ENCODE data around the gene KAT2A.

DNA sequence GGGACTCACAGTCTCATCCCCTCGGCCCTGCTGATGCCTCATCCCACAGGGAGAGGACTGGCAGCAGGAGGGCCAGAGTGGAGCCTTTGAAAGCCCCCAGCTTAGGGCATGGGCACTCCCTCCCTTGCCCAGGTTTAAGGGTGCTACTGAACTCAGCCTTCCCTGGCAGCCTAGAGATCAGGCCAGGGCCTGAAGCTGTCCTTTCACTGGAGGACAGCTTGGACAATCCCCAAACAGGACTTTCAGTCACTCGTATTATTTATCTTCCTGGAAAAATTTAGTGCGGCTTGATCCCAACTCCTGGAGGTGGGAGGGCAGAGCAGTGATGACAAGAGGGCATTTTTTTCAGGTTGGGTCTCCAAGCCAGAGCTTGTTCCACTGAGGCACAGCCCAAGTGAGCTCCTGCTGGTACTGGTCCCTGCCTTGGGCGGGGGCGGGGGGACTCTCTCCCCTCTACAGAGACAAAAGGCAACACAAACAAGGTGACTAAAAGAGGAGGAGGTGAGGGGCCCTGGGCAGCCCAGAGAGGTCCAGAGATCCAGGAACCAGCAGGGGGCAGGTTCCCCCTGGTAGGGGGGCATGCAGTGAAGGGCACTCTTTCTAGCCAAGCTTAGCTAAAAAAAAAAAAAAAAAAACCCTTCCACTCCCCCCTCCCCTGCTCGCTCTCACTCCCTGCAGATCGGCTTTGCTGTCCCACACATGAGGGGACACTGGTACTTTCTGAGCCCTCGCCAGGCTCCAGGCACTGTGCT is 24.6 kb downstream of the KAT2A start:
- TF ChIP-seq EZH2 (IDR thresholded peaks at IDR 0.05) (no peak), SP1 (IDR thresholded peaks at IDR 0.05; ENCODE audit: low read depth) (no peak)
